Breast epithelium (tissue), 4 donors: Measurements from ENCODE around the gene MS4A8. TPM values are rescaled to one million over a fixed set of nuclear protein-coding genes. Genes with fewer than 3 reads are reported as not detected.

Source experiments
- DNase-seq, 2 donors: peaks; one replicate each; pipeline ENCODE4 v3.0.0-alpha.2; 2019; ENCODE audit warnings: low spot score in 2 of 2
- H3K27ac ChIP-seq, 2 donors: fragments of 200-600 bp; sonication (generic) in 1 of 2; one replicate each; pipeline ENCODE4 v1.5.1; 2016 to 2019; ENCODE audit warnings: mild to moderate bottlenecking in 1 of 2
- H3K27me3 ChIP-seq, 2 donors: fragments of 200-600 bp; sonication (generic) in 1 of 2; one replicate each; pipeline versions ENCODE4 v1.5.1 to v1.6.0; 2017 to 2019; ENCODE audit warnings: control low read depth in 1 of 2, mild to moderate bottlenecking in 1 of 2
- H3K36me3 ChIP-seq: fragments of 200-600 bp; one replicate; pipeline ENCODE4 v1.5.1; 2019
- H3K4me1 ChIP-seq, 2 donors: fragments of 200-600 bp; sonication (generic); one replicate each; pipeline ENCODE4 v1.5.1; 2016 to 2019; ENCODE audit warnings: control low read depth in 1 of 2
- H3K4me3 ChIP-seq, 3 donors: fragments of 200-600 bp; sonication (generic); 1 replicate in 2 of 3; 2 replicates in 1 of 3; pipeline ENCODE4 v1.5.1; 2016 to 2019; ENCODE audit warnings: mild to moderate bottlenecking in 3 of 3, moderate library complexity in 2 of 3
- H3K9me3 ChIP-seq, 2 donors: fragments of 200-600 bp; sonication (generic) in 1 of 2; one replicate each; pipeline ENCODE4 v1.5.1; 2016 to 2019; ENCODE audit warnings: control low read depth in 1 of 2
- CTCF ChIP-seq, 3 donors: fragments of 450-650 bp; IDR thresholded peaks; one replicate each; pipeline ENCODE4 v1.5.1; 2016 to 2017; ENCODE audit warnings: antibody characterized with exemption in 3 of 3, mild to moderate bottlenecking in 3 of 3, moderate library complexity in 3 of 3
- POLR2A ChIP-seq: fragments of 450-650 bp; IDR thresholded peaks from one replicate; pipeline ENCODE4 v1.6.1; 2016; ENCODE audit warnings: antibody characterized with exemption, mild to moderate bottlenecking, moderate library complexity
- POLR2AphosphoS5 ChIP-seq, 3 donors: sonication (generic); formaldehyde crosslinking; IDR thresholded peaks; one replicate each; pipeline ENCODE4 v1.6.1; 2017; ENCODE audit warnings: antibody characterized with exemption in 3 of 3
- intact Hi-C: fragments of 100-400 bp; cut with DNase I; formaldehyde crosslinking; loops from one replicate; pipeline ENCODE4 v1.15.1; 2023; ENCODE audit warnings: low total_unique reads
- total RNA-seq, 3 donors: library from RNA; depleted of rRNA; stranded (reverse); fragments of >200 nt; gene quantifications; one replicate each; pipeline ENCODE4 v1.1.0, GENCODE V29; 2016

MS4A8 gene
- total RNA-seq, 3 donors from 2014 or later, result 0.66 TPM; not detected in 2

- no peak overlapping the region for H3K4me3 ChIP-seq
- H3K27ac ChIP-seq, result no peak overlapping the region
- H3K4me1 ChIP-seq, result no peaks in the 10 kb centered on the region
- peak in 1 of 2 donors; percentile 9 for DNase-seq
- TF ChIP-seq POLR2A (no peak), CTCF (IDR thresholded peaks at IDR 0.05) (no peak), POLR2AphosphoS5 (IDR thresholded peaks at IDR 0.05) (no peak)
- peaks cover 0 to 27% of the 10 kb centered on the region in 2 donors for H3K27me3 ChIP-seq
- intact Hi-C loops, result no loop called here
- no peaks in the 10 kb centered on the region for H3K36me3 ChIP-seq
- H3K9me3 ChIP-seq, result no peaks in the 10 kb centered on the region
Observed at GRCh38 chr11:60765355-60765754, 65.9 kb downstream of the MS4A8 start.

Other genes with a start within 250 kb of the MS4A8 start
- gene MS4A1, start 243.8 kb upstream of the MS4A8 start, total RNA-seq, result 1 to 10 TPM in 2 of 3 donors, not detected in 1; 1.5 to 1.6 TPM
- 1 to 10 TPM in 1 of 3 donors, not detected in 2; 3.9 TPM for gene MS4A12, start 206.8 kb upstream of the MS4A8 start, total RNA-seq
- gene MS4A13, start 184.2 kb upstream of the MS4A8 start, total RNA-seq, result not detected
- gene MS4A18, start 25.1 kb downstream of the MS4A8 start, total RNA-seq, result not detected
- gene MS4A15, start 57.3 kb downstream of the MS4A8 start, total RNA-seq, result not detected
- not detected for gene MS4A10, start 85.7 kb downstream of the MS4A8 start, total RNA-seq
- gene CCDC86, start 142.5 kb downstream of the MS4A8 start, total RNA-seq, result 10 to 100 TPM; 17.8 to 22.9 (median 19.5) TPM
- under 1 TPM in 2 of 3 donors, not detected in 1; 0.16 to 0.59 TPM for gene PTGDR2, start 156.3 kb downstream of the MS4A8 start, total RNA-seq
- under 1 TPM in 2 of 3 donors, not detected in 1; 0.32 to 0.73 TPM for gene ZP1, start 167.9 kb downstream of the MS4A8 start, total RNA-seq
- 10 to 100 TPM; 56.0 to 82.7 (median 81.3) TPM for gene PRPF19, start 207.0 kb downstream of the MS4A8 start, total RNA-seq
- 100 to 1,000 TPM in 1 of 3 donors, 10 to 100 TPM in 2; 77.6 to 112 (median 77.7) TPM for gene TMEM109, start 214.5 kb downstream of the MS4A8 start, total RNA-seq
- gene TMEM132A, start 224.8 kb downstream of the MS4A8 start, total RNA-seq, result 10 to 100 TPM in 1 of 3 donors, 1 to 10 TPM in 2; 2.9 to 11.0 (median 8.5) TPM